Fibroblast of skin of abdomen (primary cell): ENCODE results near the gene KLRG1.

Experiments used
- DNase-seq: peaks from one replicate; pipeline ENCODE4 v3.0.0-alpha.2; 2013

The KLRG1 gene

DNA sequence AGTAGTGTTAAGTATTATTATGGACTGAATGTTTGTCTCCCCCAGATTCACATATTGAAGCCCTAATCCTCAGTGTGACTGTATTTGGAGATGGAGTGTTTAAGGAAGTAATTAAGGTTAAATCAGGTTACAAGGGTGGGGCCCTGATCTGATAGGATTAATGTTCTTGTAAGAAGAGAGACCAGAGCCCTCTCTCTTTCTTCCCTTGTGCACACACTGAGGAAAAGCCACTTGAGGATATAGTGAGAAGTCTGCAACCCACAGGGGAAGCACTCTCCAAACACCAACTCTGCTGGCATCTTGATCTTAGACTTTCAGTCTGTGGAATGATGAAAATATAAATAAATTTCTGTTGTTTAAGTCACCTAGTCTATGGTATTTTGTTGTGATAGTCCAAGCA lies 2.2 kb upstream of the KLRG1 start:
- DNase-seq, result no peak

DNA sequence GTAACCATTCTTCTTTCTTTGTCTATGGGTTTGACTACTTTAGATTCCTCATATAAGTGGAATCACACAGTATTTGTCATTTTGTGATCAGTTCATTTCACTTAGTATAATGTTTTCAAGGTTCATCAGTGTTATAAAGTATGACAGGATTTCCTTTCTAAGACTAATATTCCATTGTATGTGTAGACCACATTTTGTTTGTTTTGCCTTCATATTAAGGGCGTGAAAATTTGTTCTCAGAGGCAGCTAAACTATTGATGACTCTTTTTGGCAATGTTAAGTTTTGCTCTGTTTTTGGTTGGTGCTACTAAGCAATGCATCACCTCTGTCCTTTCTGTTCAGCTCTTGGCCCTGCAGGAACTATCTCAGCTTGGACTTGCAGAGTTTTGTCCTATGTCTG lies 1.7 kb upstream of the KLRG1 start:
- no peak for DNase-seq

DNA sequence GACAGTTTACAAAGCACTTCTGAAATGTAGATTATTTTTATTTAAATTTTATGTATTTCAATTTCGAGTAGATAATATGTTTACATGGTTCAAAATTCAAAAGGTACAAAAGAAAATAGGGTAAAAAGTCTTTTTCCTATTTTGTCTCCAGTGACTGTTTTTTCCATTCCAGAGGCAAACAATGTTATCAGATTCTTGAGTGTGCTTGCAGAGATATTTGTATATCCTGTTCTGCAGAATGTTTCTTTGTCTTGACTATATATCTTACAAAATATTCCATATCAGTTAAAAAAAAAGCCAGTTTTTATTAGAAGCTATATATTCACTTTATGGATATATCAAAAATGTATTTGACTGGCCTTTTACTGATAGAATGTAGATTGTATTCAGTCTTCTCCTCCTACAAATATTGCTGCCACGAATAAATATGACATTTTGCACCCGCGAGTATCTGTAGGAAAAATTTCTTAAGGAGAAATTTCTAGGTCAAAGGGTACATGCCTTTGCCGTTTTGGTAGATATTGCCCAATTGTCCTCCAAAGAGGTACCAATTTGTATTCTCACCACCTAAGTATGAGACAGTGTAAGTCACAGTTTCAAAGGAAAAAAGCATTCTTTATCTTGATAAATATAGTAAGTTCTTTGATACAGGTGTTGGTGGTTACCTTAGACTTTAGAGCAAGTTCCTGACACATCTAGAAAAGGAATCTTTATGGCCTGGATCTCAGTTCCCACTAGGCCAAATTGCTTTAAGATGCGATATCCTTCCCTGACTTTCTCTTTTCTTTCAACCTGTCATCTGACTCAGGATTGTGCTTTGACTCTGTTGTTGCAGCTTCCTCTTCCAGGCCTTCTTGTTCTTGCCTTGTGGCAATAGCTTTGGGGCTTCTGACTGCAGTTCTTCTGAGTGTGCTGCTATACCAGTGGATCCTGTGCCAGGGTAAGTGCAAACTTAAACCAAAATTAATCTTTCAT lies 2.3 kb downstream of the KLRG1 start:
- DNase-seq, result no peak

DNA sequence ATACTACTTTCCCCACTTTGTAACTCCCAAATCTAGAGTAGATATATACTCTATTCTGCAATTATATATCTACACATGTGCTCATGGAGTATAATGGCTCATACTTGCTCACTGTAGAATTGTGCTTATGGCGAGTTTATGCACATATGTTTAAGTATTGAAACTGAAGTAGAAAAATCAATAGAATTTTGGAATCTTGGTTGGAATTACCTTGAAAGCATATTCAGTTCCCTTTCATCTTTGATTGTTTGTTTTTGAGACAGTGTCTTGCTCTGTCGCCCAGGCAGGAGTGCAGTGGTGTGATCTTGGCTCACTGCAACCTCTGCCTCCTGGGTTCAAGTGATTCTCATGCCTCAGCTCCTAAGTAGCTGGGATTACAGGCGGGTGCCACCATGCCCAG lies 4.5 kb downstream of the KLRG1 start:
- no peak for DNase-seq

DNA sequence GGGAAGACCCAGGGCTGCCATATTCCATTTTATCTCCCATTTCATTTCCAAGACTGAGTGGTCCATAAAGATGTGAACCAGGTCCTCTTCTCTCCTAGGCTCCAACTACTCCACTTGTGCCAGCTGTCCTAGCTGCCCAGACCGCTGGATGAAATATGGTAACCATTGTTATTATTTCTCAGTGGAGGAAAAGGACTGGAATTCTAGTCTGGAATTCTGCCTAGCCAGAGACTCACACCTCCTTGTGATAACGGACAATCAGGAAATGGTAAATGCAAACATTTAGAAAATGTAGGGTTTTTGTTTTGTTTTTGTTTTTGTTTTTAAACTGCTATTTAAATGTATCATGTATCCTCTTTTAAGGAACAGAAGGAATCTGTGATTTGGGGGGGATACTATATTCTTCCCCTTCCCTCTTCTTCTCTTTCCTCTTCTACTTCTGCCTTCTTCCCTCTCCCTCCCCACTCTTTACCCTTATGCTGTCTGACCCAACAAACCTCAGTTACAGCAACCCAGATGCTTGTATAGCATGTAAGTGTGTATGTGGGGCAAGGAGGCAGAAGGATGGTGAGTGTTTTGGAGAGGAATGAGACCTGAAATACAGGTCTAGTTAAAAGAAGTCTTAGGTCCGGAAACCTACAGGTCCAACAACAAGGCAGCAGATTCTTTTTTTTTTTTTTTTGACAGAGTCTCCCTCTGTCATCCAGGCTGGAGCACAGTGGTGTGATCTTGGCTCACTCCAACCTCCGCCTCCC lies 5.9 kb downstream of the KLRG1 start:
- no peak for DNase-seq

DNA sequence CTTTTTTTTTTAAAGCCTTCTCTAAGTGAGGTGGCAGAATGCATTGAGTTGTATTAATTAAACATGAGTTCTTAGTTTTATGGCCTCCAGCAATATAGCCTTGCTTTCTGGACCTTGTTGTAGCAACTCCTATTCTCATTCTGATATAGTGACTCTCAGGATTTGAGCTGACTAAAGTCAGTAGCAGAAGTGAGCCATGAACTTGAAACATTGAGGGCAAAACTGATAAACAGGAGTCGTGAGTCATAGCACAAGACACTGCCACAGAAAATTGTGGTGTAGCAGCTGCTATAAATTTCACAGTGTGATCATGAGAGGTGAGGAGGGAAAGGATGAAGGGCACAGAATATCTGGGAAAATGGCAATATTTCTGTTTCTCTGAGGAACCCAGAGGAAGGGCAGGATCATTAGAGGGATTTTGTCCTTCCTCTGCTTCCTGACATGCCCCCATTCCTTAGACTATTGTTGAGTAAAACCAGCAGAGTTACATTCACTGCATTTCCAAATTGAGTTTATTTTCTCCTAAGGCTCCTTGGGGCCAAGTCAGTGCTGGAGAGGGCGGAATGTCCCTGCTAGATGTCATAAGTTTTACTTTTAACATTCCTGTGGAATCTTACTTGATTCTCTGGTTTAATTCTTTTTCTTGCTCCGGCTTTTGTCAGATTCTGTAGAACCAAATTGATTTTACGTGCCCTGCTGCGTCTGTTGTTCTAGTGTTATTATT lies 7.5 kb downstream of the KLRG1 start:
- DNase-seq, result peak; percentile 1

DNA sequence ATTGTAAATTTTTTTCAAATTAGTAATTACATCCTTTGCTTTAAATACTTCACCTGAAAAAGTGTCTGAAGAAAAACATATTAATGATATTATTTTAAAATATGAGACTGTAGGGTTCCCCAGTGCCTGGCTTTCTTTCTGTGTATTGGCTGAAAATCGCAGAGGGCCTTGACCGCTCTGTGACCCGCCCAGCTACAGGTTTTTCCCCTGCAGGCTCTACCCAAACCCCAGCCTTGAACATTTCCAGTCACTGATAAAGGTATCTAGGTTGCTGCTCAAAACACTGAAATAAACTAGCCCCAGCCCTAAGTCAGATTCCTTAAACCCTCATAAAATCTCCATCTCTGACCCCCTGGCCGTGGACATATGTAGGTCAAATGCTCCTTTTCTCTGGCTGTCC lies 11.9 kb downstream of the KLRG1 start:
- no peak for DNase-seq

DNA sequence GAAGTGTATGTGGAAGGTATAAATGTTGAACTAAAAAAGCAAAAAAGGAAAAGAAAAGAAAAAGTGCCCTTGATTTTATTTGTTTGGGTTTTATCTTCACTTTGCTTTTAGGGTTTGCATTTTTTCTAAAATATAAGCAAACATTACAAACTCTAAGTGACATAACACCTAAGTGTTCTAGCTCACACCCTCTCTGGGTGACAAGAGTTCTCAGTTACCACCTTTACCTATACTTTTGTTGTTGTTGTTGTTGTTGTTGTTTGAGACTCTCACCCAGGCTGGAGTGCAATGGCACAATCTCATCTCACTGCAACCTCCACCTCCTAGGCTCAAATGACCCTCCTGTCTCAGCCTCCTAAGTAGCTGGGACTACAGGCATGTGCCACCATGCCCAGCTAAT lies 13.0 kb downstream of the KLRG1 start:
- DNase-seq, result no peak

DNA sequence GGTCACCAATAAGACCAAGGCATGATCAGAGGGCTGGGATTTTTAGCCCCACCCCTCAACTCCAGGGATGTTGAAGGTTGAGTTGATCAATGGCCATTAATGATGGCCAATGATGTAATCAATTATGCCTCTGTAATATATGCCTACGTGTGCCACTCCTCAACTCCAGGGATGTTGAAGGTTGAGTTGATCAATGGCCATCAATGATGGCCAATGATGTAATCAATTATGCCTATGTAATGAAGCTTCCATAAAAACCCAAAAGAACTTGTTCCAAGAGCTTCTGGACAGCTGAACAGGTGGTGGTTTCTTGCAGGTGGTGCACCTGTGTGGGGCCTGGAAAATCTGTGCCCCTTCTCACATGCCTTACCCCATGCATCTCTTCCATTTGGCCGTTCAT lies 33.2 kb downstream of the KLRG1 start:
- no peak for DNase-seq

DNA sequence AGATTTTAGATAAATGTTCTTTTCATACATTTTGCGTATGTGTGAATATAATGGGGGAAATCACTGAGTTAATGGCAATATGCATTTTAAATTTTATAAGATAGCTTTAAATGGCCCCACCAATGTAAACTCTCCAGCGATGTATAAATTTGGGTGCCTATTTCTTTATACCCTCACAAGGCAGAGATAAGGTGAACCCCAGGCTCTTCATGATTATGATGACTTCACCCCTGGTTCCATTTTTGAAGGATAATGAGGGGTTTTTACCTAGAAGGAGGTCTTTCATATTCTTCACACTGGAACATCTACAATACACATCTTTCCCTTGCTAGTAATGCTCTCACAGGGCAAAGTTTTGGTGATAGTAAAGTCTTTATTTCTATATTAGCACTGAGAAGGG lies 35.2 kb downstream of the KLRG1 start:
- no peak for DNase-seq

DNA sequence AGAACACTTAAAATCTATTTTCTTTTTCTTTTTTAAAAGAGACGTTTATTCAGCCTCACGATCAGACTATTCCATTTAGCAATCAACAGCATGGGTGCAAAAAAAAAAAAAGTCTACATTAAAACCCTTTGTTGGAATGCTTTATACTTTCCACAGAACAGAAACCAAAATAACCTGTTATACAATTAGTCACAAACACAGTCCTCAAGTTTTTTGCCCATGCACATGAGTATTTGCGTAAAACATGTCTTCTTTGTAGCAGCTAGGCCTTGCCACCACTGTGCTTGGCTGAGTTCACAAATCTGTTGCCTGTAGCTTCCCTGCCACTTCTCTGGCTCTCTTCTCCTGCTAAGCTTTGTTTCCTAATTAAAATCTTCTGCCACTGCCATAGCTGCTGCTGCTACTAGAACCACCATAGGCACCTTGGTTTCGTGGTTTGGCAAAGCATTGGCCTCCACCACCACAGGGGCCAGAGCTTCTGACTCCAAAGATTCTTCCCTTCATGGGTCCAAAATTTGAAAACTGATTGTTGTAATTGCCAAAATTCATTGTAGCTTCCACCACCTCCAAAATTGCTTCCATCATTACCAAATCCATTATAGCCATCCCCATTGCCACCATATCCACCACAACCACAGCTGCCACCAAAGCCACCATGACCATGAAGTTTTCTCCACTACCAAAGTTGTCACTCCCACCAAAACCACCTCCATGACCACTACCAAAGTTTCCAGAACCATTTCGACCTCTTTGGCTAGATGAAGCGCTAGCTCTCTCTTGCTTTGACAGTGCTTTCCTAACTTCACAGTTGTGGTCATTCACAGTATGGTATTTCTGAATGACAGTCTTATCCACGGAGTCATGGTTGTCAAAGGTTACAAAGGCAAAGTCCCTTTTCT lies 38.1 kb downstream of the KLRG1 start:
- DNase-seq, result no peak

DNA sequence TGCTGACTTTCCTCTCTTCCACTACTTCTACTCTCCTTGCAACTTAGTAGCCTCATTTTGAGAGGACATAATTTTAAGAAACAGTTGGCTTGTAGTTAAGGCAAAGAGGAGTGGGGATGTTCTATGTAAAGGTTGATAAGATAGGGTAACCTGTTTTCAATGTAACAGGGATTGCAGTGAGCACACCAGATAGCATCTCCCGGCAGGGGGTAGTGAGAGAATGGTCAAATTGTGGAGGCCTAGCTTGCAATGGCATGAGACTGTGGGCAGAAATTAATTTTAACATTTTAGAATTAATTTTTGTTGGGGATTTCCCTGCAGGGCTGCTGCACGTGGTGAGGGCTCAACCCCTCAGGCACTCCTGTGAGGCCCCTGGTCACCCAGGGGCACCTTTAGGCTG lies 41.4 kb downstream of the KLRG1 start:
- DNase-seq, result no peak

DNA sequence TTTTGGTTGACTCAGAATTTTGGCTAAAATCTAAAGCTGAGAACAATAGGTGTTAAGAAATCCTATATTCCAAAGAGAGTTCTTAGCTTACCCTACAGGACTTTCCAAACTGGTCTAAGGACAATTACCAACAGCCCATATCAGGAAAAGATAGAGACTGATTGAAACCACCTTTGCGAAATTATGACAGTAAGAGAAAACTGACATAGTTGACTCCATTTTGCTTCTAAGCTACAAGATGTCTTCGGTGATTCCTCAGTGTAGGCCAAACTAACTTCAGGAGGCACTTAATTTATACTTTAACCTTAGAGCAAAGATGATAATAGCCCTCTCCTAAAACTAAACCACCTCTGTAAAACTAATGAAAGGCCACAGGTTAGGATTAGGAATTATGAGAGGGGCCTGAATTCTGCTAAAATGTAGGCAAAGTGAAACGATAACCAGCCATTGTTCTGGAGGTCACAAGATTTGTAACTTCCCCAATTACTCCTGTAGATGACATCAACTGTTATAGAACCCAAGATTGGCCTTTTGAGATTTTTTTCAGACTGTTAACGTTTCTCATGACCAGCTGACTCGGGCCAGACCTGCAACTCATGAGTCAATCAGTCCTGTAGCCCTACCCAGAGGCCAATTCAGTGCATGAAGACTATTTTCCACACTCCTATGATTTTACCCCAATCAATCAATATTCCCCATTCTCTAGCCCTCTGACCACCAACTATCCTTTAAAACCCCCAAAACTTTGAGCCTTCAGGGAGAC lies 43.0 kb downstream of the KLRG1 start:
- no peak for DNase-seq

DNA sequence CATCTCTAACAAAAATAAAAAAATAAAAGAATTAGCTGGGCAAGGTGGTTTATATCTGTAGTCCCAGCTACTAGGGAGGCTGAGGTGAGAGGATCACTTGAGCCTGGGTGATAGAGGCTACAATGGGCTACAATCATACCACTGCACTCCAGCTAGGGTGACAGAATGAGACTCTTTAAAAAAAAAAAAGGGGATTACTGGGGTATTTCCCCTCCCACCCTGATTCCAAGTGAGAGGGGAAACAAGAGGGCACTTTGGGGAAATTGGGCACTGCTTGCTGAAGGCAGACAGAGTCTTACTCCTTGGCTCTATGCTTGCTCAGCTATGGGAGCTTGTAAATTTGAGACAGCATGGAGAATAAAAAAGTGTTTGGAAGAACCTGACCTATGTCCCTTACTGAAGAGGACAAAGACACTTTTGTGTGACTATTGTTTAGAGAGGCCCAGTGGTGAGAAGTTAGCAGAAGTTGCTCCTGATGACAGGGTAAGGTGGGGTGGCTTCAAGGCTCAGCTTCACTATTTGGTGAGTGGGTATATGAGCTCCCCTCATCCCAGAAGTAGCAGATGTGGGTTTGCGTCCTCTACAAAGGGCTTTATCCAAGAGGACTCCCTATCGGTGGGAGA lies 44.0 kb downstream of the KLRG1 start:
- DNase-seq, result no peak

DNA sequence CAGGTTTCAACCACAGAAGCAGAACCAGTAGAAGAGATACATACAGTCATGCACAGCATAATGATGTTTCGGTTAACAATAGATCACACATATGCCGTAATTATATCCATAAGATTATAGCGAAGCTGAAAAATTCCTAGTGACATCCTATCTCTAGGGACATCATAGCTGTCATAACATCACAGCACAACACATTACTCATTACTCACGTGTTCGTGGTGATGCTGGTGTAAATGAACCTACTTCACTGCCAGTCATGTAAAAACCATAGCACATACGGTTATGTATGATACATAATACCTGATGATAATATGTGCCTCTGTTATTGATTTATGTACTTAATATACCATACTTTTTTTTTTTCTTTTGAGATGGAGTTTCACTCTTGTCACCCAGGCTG lies 44.7 kb downstream of the KLRG1 start:
- DNase-seq, result no peak

DNA sequence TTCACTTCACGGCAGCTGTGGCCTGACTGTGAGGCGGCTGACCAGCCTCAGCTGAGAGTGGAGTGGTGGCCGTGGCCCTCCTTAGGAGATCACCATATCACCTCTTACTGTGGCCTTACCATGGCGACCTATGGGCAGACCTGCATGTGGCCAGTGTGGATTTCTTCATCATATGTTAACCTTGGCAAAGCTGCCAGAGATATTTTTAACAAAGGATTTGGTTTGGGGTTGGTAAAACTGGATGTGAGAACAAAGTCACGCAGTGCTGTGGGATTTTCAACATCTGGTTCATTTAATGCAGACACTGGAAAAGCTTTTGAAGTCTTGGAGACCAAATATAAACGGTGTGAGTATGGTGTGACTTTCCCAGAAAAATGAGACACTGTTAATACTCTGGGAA lies 46.9 kb downstream of the KLRG1 start:
- no peak for DNase-seq

DNA sequence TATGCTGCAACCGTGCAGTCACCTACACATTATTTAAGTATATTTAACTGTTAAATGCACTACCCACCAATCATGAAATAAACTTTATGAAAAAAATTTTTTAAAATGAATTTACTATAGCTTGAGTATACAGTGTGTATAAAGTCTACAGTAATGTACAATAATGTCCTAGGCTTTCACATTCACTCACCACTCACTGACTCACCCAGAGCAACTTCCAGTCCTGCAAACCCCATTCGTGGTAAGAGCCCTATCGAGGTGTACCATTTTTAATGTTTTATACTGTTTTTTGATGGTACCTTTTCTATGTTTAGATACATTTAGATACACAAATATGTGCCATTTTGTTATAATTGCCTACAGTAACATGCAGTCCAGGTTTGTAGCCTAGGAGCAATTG lies 48.1 kb downstream of the KLRG1 start:
- DNase-seq, result no peak

DNA sequence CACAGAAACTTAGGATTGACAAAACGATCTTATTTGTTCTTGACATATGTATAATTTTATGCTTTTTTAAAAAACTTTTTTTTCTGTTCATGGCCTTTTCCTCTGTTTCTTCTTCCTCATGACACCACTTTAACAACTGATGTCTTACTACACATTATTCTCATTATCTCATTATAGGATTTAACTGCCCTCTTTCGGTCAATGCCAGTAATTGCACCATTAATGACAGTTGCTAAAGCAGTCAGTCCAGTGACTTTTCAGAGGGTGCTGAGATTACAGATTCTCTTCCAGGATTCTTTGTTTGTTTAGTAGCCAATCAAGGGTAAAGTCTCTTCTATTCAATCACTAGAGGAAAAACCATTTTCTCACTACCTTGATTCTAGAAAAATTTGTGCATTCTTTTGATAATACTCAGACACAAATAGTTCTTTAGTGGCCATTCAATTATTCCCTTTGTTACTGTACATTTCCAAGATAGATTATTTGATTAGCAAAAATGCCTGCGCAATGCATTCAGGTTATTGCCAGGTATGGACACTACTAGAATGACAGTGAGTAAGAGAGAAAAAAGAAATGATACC lies 50.1 kb downstream of the KLRG1 start:
- peak; percentile 44 for DNase-seq

DNA sequence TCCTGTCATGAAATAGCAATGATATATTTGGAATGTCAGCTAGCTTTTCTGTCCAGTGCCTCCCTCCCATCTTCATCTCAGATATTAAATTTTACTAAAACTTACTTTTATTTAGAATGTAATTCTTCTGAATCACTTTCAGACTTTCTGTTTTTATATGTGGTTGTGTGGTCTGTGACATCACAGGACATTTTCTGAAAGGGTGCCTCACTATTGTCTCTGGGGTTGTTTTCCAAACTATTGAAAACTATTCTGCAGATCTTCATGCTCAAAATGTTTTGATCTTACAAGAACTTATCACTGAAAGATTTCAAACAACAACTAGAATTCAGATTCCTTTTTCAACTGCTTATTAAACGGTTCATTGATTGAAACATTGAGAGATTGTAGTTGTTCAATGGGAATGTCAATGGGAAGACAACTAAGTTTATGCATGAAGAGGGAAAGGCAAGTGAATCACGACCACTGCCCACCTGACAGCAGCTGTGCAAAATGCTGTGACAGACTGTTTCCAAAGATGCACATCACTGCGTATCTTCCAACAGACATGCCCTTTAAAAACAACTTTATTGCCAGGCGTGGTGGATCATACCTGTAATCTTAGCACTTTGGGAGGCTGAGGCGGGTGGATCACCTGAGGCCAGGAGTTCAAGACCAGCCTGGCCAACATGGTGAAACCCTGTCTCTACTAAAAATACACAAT lies 51.3 kb downstream of the KLRG1 start:
- no peak for DNase-seq

DNA sequence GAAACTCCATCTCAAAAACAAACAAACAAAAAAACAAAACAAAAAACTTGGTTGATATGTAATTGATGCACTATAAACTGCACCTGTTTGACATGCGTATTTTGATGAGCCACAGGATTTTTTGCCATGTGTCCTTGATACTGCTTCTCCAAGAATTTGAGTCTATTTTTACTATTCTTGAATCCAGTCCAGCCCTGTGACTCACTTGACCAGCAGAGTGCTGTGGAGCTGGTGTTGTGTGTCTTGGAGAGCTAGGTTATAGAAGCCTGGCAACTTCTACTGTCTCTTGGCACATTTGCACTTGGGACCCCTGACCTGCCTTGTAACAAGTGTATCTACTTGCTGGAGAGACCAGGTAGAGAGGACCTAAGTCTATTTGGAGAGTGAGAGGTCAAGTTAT lies 52.0 kb downstream of the KLRG1 start:
- DNase-seq, result peak; percentile 12
